Endothelial cell of umbilical vein (primary cell): ENCODE measurements around the gene BET1. TPM values are rescaled to one million over a fixed set of nuclear protein-coding genes. Genes with fewer than 3 reads are reported as not detected.

ENCODE experiments used
- BruUV-seq: library from RNA; stranded (reverse); fragments of 400-500 nt; replicated peaks from 2 replicates; lab custom pipeline; 2021; lab: Mats Ljungman, UMichigan
- CTCF ChIA-PET: fragments of 300-600, 350-600 bp; sonication (Branson Sonifier 250); formaldehyde crosslinking; loops from one replicate; lab custom pipeline; 2021; ENCODE audit warnings: antibody characterized with exemption, inconsistent platforms; lab: Charles Lee
- POLR2A ChIA-PET: fragments of 300-600, 350-600 bp; sonication (Branson Sonifier 250); formaldehyde crosslinking; loops from one replicate; lab custom pipeline; 2021; ENCODE audit warnings: antibody characterized with exemption, inconsistent platforms; lab: Charles Lee
- DNase-seq: peaks from one replicate; pipeline ENCODE4 v3.0.0-alpha.2; 2011; ENCODE audit warnings: low read depth, low spot score
- FAIRE-seq: peaks from 2 replicates; lab custom pipeline; 2011; peaks lifted over from hg19 to GRCh38; lab: Jason Lieb, UNC
- H2AFZ ChIP-seq: 2 replicates; pipeline ENCODE4 v1.6.0; 2012; ENCODE audit warnings: low read depth, low read length, control low read depth, inconsistent platforms
- H3K27ac ChIP-seq: 2 replicates; pipeline ENCODE4 v1.5.1; 2011; ENCODE audit warnings: low read depth, mild to moderate bottlenecking, control low read depth, low read length, moderate library complexity; ENCODE audit not compliant: insufficient read depth
- H3K27me3 ChIP-seq, 2 experiments: 2 replicates each; pipeline versions ENCODE4 v1.6.0 to v1.6.1; 2011; ENCODE audit warnings: low read length in 2 of 2, mixed read lengths in 1 of 2; ENCODE audit not compliant: control insufficient read depth in 2 of 2, insufficient read depth in 2 of 2
- H3K36me3 ChIP-seq, 2 experiments: 2 replicates in 1 of 2; 3 replicates in 1 of 2; pipeline ENCODE4 v1.5.1; 2011; ENCODE audit warnings: low read length in 2 of 2, mild to moderate bottlenecking in 1 of 2, moderate library complexity in 1 of 2; ENCODE audit not compliant: control insufficient read depth in 2 of 2, insufficient read depth in 2 of 2; ENCODE audit errors: extremely low read depth in 1 of 2
- H3K4me1 ChIP-seq: 3 replicates; pipeline ENCODE4 v1.5.1; 2011; ENCODE audit warnings: mild to moderate bottlenecking, low read length; ENCODE audit not compliant: control insufficient read depth, insufficient read depth; ENCODE audit errors: extremely low read depth
- H3K4me2 ChIP-seq: 2 replicates; pipeline ENCODE4 v1.6.1; 2011; ENCODE audit warnings: low read length, control low read depth, mixed read lengths; ENCODE audit not compliant: insufficient read depth
- H3K4me3 ChIP-seq, 3 experiments: fragments of 200-600 bp in 1 of 3; sonication (generic), shearing (Covaris generic) in 1 of 3; replicated peaks in 1 of 3; 2 replicates each; pipeline ENCODE4 v1.5.1; 2011 to 2016; ENCODE audit warnings: control low read depth in 3 of 3, low read length in 3 of 3, mild to moderate bottlenecking in 2 of 3, inconsistent platforms in 1 of 3, low read depth in 1 of 3, moderate library complexity in 1 of 3; ENCODE audit not compliant: insufficient read depth in 1 of 3
- H3K79me2 ChIP-seq: 2 replicates; pipeline ENCODE4 v1.6.0; 2012; ENCODE audit warnings: low read length, inconsistent platforms; ENCODE audit not compliant: control insufficient read depth, insufficient read depth
- H3K9ac ChIP-seq: replicated peaks from 2 replicates; pipeline ENCODE3; 2011; ENCODE audit warnings: low read length, control low read depth; ENCODE audit not compliant: insufficient read depth; ENCODE audit errors: extremely low read depth
- H3K9me1 ChIP-seq: replicated peaks from 3 replicates; pipeline ENCODE4 v1.6.0; 2011; ENCODE audit warnings: mild to moderate bottlenecking, low read length; ENCODE audit not compliant: control insufficient read depth, insufficient read depth; ENCODE audit errors: extremely low read depth
- H3K9me3 ChIP-seq: replicated peaks from 2 replicates; pipeline ENCODE4 v1.5.1; 2012; ENCODE audit warnings: low read length, inconsistent platforms; ENCODE audit not compliant: control insufficient read depth, insufficient read depth
- H4K20me1 ChIP-seq: replicated peaks from 2 replicates; pipeline ENCODE3; 2011; ENCODE audit warnings: mild to moderate bottlenecking, low read length; ENCODE audit not compliant: control insufficient read depth, insufficient read depth; ENCODE audit errors: extremely low read depth
- EZH2 ChIP-seq: IDR thresholded peaks from 2 replicates; pipeline ENCODE4 v1.6.1; 2012; ENCODE audit warnings: borderline replicate concordance, low read depth, mild to moderate bottlenecking, moderate library complexity, low read length, inconsistent platforms; ENCODE audit not compliant: severe bottlenecking
- FOS ChIP-seq: IDR thresholded peaks from 2 replicates; pipeline ENCODE4 v1.6.1; 2011; ENCODE audit warnings: mild to moderate bottlenecking, low read length, moderate library complexity, borderline replicate concordance; ENCODE audit not compliant: insufficient read depth
- GATA2 ChIP-seq: IDR thresholded peaks from 2 replicates; pipeline ENCODE4 v1.7.0; 2011; ENCODE audit warnings: low read depth, mild to moderate bottlenecking, moderate library complexity, mixed read lengths, low read length; ENCODE audit not compliant: insufficient read length, insufficient read depth
- JUN ChIP-seq: IDR thresholded peaks from 2 replicates; pipeline ENCODE4 v1.6.1; 2011; ENCODE audit warnings: borderline replicate concordance, low read depth; ENCODE audit not compliant: insufficient read length, insufficient read depth
- MYC ChIP-seq: IDR thresholded peaks from one replicate; pipeline ENCODE4 v1.6.1; 2011; ENCODE audit warnings: mild to moderate bottlenecking, low read depth, low read length
- POLR2A ChIP-seq: IDR thresholded peaks from 2 replicates; pipeline ENCODE4 v1.6.1; 2012; ENCODE audit warnings: low read depth, mild to moderate bottlenecking, control low read depth, low read length
- POLR2AphosphoS5 ChIP-seq: IDR thresholded peaks from 2 replicates; pipeline ENCODE4 v1.6.1; 2012; ENCODE audit warnings: low read depth, mild to moderate bottlenecking, control low read depth, low read length, moderate library complexity; ENCODE audit not compliant: insufficient read depth
- dilution Hi-C: fragments of 300-500 bp; cut with MboI; formaldehyde crosslinking; loops from one replicate; pipeline ENCODE4 v1.15.0; 2019; ENCODE audit warnings: low sequenced_read_pairs; ENCODE audit not compliant: extremely low pct_ligation_motif_present
- intact Hi-C: fragments of 100-400 bp; cut with micrococcal nuclease; formaldehyde crosslinking; loops from one replicate; pipeline ENCODE4 v1.10.0; 2022
- polyA plus RNA-seq, 4 experiments: library from polyadenylated mRNA; depleted of rRNA in 3 of 4; stranded (reverse) in 3 of 4; unstranded in 1 of 4; fragments of >200 nt; gene quantifications; 2 replicates each; pipeline versions ENCODE4 v1.2.1 to v1.2.3, GENCODE V29; 2011 to 2012; ENCODE audit warnings: missing spikeins in 1 of 4
- total RNA-seq: library from RNA; stranded (reverse); gene quantifications from 2 replicates; pipeline ENCODE4 v1.2.3, GENCODE V29; 2021
- TF ChIP-seq, protein P1 (sequence below), 2 donors: IDR thresholded peaks; 1 replicate in 1 of 2; 2 replicates in 1 of 2; pipeline ENCODE4 v1.5.1; 2011; ENCODE audit warnings: low read length in 2 of 2, mild to moderate bottlenecking in 2 of 2, moderate library complexity in 2 of 2, control low read depth in 1 of 2, inconsistent platforms in 1 of 2, low read depth in 1 of 2; ENCODE audit not compliant: insufficient read depth in 1 of 2; ENCODE audit errors: extremely low read depth in 1 of 2
- TF ChIP-seq, protein P2 (sequence below): IDR thresholded peaks from 2 replicates; pipeline ENCODE4 v1.6.1; 2011; ENCODE audit not compliant: insufficient read depth, insufficient read length

Gene BET1
- total and polyA plus RNA-seq, 2 donors (not counting 3 experiments of a cell fraction or from before 2014, with no cell fraction given) = 21.9 to 28.4 TPM

- Histone ChIP-seq H3K4me3 (no peak overlapping the region), H2AFZ (no peak overlapping the region), H3K9me3 (no peaks in the 10 kb centered on the region), H3K4me1 (peaks cover 63% of the 10 kb centered on the region), H3K4me2 (peak overlapping the region; percentile 40), H3K27ac (peak overlapping the region; percentile 87), H3K27me3 (no peaks in the 10 kb centered on the region), H3K36me3 (no peaks in the 10 kb centered on the region), H3K9me1 (no peaks in the 10 kb centered on the region), H4K20me1 (no peaks in the 10 kb centered on the region), H3K9ac (peak overlapping the region; percentile 76), H3K79me2 (no peaks in the 10 kb centered on the region)
- POLR2A ChIA-PET = interaction anchor here (0.6 to 1.1 kb wide), 2 partner anchors 13 to 57 kb away, joined by 3 to 4 read pairs; no protein-coding TSS in a partner anchor
- DNase-seq (peak; percentile 85), FAIRE-seq (no peak)
- intact Hi-C loops (loop anchor here (2.0 to 10.0 kb wide), 3 partner anchors 33 to 1310 kb away; partner anchors contain the start of gene BET1), dilution Hi-C loops (no loop called here)
- no TSS peak for BruUV-seq
- CTCF ChIA-PET = interaction anchor here (0.8 to 4.9 kb wide), 5 partner anchors 12 to 237 kb away, joined by 3 to 19 read pairs (median 5); partner anchors contain the start of gene GNG11
- no peak for TF ChIP-seq EZH2
- TF ChIP-seq POLR2A = no peak
- no peak for TF ChIP-seq POLR2AphosphoS5
- TF ChIP-seq JUN = no peak
- no peak for TF ChIP-seq FOS
- TF ChIP-seq, protein P1, sequence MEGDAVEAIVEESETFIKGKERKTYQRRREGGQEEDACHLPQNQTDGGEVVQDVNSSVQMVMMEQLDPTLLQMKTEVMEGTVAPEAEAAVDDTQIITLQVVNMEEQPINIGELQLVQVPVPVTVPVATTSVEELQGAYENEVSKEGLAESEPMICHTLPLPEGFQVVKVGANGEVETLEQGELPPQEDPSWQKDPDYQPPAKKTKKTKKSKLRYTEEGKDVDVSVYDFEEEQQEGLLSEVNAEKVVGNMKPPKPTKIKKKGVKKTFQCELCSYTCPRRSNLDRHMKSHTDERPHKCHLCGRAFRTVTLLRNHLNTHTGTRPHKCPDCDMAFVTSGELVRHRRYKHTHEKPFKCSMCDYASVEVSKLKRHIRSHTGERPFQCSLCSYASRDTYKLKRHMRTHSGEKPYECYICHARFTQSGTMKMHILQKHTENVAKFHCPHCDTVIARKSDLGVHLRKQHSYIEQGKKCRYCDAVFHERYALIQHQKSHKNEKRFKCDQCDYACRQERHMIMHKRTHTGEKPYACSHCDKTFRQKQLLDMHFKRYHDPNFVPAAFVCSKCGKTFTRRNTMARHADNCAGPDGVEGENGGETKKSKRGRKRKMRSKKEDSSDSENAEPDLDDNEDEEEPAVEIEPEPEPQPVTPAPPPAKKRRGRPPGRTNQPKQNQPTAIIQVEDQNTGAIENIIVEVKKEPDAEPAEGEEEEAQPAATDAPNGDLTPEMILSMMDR (IDR thresholded peaks at IDR 0.05; ENCODE audit: extremely low read depth in 1 of 2, insufficient read depth in 1 of 2, low read depth in 1 of 2, low read length in 2 of 2) = no peak
- no peak for TF ChIP-seq MYC
- TF ChIP-seq, protein P2, sequence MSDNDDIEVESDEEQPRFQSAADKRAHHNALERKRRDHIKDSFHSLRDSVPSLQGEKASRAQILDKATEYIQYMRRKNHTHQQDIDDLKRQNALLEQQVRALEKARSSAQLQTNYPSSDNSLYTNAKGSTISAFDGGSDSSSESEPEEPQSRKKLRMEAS = no peak
- no peak for TF ChIP-seq GATA2
Measured at GRCh38 chr7:93945083-93945482, 59.1 kb downstream of the BET1 start.
